22Rv1 (cell line): ENCODE measurements around the gene ASTN2.

Experiments
- ZFX ChIP-seq: fragments of 450-650 bp; IDR thresholded peaks from 2 replicates; pipeline ENCODE4 v1.6.1; 2017; ENCODE audit warnings: antibody characterized with exemption, borderline replicate concordance
- TF ChIP-seq, protein P1 (sequence below): fragments of 450-650 bp; IDR thresholded peaks from 2 replicates; pipeline ENCODE4 v1.5.1; 2017; ENCODE audit warnings: mild to moderate bottlenecking

DNA sequence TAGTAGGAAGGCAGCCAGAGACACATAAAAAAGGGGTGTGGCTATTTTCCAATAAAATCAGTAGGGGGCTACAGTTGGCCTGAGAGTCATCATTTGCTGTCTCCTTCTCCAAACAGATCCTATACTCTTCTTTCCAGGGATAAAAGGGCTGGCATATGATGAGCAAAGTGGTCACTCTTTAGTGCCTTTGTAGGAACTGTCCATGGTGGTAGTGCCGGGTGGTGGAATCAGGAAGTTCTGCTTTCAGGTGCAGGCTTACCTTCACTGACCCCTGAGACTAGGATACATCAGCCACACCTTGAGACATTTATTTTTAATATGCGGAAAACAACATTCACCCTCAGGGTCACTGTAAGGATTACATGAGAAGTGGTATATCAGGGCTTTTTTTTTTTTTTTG is 80.8 kb downstream of the ASTN2 start:
- TF ChIP-seq, protein P1, sequence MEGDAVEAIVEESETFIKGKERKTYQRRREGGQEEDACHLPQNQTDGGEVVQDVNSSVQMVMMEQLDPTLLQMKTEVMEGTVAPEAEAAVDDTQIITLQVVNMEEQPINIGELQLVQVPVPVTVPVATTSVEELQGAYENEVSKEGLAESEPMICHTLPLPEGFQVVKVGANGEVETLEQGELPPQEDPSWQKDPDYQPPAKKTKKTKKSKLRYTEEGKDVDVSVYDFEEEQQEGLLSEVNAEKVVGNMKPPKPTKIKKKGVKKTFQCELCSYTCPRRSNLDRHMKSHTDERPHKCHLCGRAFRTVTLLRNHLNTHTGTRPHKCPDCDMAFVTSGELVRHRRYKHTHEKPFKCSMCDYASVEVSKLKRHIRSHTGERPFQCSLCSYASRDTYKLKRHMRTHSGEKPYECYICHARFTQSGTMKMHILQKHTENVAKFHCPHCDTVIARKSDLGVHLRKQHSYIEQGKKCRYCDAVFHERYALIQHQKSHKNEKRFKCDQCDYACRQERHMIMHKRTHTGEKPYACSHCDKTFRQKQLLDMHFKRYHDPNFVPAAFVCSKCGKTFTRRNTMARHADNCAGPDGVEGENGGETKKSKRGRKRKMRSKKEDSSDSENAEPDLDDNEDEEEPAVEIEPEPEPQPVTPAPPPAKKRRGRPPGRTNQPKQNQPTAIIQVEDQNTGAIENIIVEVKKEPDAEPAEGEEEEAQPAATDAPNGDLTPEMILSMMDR, result no peak
- TF ChIP-seq ZFX, result no peak
